HG03439 (cell line): Measurements from ENCODE around the gene BANP.
"Not testable (repeated sequence)": the region's sequence is repeated elsewhere in the genome, so short reads cannot be mapped to it uniquely, and the experiment has no call there.

Experiments
- ATAC-seq: cut with Tn5 transposase; IDR thresholded peaks from one replicate; pipeline ENCODE4 v1.9.1; 2021; ENCODE audit warnings: mild to moderate bottlenecking, moderate library complexity; ENCODE audit not compliant: unreplicated experiment

Gene BANP

DNA sequence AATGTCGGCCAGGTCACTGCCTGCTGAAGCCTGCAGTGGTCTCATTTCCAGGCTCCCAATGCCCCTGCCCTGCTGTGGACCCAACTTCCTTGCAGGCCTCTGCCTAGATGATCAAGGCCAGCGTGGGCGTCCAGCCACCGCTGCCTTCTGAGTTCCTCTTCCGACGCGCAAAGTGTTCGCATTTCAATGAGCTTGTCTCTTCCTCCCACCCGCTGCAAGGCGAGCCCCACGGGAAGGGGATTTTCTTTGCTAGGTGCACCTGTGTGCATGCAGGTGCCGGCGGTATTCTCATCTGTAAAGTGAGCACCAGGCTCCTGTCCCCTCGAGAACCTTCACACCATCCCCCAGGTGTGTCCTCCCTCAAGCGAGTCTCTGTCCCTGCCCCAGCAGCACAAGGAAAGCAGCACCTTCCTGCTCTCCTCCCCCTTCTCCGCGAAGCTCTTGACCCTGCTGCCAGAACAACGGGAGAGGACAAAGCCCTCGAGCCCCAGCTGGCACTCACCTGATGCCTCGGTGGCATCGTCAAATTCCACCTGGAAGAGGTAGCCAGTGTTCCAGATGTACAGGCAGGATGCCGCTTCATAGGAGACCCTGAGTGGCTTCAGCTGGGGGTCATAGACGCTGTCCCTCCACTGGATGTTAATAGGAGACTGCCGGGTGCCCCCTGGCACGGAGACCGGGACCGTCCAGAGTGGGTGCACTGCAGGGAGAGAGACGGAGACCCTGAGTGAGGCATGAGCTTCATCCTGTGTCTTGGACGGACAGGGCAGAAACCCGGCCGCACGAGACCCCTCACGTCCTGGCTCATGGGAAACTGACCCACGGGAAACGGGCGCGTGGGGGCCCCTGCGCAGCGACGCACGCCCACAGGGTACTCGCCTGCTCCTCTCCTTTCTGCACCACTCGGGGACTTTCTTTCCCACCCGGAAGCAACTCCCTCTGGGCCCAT, 24.7 kb upstream of the BANP start:
- ATAC-seq, result no peak

DNA sequence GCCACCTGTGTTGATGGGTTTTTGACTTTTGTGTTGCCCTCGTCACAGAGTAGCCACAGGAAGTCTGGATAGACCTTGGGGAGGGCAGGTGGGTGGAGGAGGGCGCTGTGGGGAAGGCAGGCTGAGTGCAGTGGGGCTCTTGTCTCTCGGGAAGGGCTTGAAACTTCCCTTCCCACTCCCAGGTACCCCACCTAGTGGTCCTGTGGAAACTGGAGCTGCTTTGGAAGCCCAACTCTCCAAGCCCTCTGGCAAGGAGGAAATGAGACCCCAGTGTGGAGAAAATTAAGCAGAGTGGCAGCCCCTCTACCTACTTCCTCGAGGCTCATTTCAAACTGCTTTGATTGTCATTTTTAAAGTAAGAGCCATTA, 24.1 kb upstream of the BANP start:
- ATAC-seq, result no peak

DNA sequence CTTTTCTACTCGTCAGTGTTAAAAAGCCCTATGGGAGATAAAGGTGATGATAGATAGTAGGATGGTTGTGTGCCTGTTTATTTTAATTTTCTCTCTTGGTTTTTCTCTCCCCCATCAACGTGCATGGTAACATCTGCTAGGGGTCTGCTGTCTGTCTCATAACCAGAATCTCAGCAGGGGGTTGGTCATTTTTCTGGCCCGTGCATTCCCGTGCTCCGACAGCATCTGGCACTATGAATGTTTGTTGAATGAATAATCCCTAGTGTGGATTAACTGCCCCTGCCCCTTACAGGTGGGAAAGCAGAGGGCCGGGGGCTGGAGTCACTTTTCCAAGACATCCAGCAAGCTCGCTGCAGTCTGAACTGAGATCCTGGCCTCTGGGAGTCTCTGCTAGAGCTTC, 21.2 kb upstream of the BANP start:
- ATAC-seq, result no peak

DNA sequence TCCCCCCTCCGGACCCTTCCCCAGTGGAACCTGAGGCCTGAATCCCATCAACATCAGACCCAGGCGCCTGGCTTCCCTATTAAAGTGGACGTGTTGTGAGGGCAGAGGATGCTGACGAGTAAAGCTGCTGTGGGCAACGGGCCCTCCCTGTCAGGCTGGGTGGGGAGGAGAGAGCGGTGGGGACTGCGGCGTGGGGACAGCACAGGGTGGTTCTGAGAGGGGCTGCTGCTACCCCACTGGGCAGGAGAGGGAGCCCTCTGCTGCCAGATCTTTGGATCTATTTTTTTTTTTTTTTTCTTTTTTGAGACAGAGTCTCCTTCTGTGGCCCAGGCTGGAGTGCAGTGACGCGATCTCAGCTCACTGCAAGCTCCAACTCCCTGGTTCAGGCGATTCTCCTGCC, 20.8 kb upstream of the BANP start:
- ATAC-seq, result no peak

DNA sequence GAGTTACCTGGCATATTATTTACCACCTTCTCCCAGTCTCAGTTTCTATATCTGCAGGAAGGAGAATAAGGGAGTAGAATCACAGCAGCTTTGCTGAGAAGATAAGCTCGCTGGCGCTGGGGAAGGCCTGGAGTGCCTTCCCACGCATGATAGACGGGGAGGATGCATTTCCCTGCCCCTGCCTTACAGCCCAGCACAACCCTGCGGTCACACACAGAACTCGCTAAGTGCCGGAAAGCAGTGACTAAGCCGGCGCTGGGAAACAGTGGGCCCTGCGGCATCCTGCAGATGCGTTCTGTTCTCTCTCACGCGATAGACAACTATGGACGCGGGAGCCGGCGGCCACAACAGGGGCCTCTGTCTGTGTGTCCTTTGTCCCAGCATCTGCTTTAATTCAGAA, 19.7 kb upstream of the BANP start:
- ATAC-seq, result no peak

DNA sequence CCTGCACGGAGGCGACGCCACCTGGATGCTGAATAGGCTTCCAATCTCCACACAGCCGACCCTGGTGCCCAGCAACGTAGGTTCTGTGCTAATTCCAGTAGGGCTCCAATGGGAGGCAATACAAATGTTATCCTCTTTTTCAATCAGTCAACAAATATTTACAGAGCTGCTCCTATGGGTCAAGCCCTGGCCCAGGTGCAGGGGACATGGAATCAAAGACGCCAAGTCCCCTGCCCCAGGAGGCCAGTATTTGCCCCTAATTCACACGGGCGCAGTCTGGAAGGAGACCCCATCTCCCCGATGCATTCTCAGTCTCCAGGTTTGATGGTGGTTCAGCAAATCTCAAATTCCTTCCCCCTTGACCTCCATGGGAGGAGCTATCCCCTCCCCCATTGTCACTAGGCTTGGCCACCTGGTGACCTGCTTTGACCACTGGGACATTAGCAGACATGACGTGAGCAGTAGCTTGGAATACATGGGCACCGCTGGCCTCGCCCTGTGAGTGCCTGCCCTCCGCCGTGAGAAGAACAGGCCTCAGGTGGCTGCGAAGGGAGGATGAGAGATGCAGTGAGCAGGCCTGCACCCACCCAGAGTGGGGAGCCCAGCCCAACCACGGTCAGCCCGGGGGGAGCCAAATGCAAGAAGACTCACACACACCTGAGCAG, 18.6 kb upstream of the BANP start:
- not testable (repeated sequence) for ATAC-seq

DNA sequence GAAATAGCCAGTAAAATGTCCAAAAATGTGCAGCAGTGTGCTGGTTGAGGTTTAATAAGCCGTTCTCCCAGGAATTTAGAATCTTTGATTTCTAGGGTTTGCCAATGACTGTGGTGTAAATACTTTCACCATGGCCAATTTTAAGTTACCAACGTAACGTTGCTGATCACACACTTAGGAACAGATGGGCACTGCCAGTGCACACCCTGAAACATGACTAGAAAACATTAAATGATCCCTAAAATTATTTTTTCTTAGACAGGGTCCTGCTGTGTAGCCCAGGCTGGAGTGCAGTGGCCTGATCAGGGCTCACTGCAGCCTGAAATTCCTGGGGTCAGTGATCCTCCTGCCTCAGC, 18.1 kb upstream of the BANP start:
- no peak for ATAC-seq

DNA sequence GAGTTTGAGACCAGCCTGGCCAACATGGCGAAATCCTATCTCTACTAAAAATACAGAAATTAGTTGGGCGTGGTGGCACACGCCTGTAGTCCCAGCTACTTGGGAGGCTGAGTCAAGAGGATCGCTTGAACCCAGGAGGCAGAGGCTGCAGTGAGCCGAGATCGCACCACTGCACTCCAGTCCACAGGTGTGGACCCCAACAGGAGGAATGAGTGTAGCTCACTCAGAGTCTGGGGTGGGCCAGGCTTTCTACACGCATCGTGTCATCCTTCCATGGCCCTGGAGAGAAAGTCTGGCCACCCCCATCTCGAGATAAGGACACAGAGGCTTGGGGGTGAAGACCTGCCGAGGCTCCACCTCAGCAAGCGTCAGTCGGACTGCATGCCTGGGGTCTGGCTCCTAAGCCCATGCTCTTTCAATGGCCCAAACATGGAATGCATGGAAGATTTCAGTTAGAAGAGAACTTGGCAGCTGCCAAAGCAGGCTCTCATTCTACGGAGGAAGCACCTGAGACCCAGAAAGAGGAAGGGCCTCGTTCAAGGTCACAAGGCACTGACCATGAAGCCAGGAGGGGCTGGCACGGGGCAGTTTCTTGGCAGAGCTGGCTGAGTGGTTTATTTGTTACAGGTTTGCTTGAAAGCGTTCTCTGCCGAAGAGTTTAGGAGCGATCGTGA, 16.3 kb upstream of the BANP start:
- ATAC-seq, result not testable (repeated sequence)

DNA sequence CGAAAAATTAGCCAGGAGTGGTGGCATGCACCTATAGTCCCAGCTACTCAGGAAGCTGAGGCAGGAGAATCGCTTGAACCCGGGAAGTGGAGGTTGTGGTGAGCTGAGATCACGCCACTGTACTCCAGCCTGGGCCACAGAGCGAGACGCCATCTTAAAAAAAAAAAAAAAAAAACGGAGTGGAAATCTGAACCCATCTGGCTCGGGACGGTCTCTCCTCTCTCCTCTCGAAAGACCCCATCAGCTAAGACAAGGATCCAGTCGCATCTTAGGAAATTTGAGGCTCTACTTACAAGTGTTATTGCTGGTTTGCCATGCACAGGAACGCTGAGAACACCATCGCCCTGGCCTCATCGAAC, 15.2 kb upstream of the BANP start:
- ATAC-seq, result not testable (repeated sequence)

DNA sequence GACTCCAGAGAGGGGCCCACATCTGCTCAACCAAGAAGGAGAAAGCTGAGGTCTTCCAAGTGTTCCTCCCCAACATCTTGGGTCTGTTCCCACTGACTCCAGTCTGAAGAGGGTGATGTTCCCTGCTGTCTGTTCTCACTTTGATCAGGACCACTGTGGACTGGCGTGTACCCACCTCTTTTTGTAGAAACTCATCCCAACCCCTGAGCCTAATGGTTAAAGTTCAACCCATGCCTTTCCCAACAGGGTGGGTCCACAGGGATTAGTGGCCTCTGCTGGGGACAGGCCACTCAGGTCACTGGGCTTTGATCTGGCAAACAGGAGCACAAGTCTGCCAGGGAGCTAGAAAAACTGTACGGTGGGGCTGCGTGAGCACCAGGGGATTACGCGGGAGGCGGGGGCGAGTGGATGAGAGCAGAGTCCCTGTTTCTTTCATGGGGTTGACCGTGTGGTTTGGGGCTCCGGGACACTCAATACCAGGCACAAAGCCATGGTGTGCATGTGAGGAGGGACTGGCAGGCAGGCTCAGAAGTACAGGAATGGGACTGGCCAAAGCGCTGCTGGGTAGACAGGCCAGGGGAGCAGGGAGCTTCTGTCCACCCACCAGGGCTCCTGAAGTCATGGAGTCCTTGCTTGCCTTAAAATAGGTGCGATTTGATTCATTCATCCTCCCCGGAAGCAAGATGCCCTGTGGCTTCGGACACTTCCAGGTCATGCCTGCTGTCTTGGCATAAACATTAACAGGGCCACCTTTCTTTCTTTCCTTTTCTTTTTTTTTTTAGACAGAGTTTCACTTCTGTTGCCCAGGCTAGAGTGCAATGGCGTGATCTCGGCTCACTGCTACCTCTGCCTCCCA, 14.6 kb upstream of the BANP start, which contains the start of gene CA5A:
Gene CA5A, minus strand, starts transcription at position 155 of the 856 bp plus-strand sequence. Its CDS starts 79 bp downstream, at position 76.
- ATAC-seq, result no peak

DNA sequence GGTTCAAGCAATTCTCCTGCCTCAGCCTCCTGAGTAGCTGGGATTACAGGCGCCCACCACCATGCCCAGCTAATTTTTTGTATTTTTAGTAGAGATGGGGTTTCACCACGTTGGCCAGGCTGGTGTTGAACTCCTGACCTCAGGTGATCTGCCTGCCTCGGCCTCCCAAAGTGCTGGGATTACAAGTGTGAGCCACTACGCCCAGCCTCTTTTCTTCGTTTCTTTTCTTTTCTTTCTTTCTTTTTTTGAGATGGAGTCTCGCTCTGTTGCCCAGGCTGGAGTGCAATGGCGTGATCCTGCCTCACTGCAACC, 14.0 kb upstream of the BANP start:
- ATAC-seq, result not testable (repeated sequence)

DNA sequence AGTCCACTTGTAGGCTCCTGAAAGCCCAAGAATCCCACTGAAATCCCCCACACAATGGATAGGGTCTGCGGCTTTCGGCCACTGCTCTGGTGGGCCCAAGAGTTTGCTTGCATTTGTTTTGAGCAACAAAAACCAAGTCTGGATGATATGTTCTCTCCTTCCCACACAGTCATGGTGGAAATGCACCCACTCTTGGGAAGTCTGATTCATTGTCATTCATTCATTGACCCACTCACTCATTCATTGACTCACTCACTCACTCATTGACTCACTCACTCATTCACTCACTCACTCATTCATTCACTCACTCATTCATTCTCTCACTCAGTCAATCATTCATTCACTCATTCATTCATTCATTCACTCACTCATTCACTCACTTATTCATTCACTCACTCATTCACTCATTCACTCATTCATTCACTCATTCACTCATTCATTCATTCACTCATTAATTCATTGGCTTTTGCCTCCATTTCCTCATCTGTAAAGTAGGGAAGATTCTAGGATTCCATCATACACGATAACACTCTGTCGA, 12.8 kb upstream of the BANP start:
- ATAC-seq, result no peak

DNA sequence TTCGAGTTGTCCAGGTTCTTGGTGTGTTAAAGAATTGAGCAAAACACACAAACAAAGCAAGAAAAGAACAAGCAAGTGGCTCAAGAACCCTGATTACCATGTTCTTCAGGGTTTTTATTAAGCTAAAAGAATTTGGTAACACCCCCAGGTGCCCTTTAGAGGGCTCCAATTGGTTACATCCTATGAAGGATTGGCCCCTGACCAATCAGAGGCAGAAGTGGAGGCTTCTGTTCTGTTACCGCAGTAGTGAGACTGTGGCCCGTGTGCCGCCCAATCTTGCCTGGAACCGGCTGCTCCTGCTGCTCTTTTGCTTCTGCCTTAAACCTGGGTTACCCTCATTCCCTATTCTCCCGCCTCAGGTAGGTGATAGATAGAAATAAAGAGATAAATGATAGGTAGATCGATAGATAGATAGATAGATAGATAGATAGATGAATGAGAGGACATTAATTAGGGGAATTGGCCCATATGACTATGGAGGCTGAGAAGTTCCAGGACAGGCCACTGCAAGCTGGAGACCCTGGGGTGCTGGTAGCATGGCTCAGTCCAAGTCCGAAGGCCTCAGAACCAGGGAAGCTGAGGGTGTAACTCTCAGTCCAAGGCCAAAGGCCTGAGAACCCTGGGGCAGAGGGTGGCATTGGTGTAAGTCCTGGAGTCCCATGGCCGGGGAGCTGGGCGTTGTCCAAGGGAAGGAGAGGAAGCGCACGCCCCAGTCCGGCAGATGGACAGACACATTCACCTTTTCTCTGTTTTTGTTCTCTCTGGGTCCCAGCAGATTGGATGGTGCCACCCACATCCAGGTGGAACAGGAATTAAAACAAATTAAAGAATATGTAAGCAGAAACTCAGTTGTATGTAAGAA, 11.4 kb upstream of the BANP start:
- ATAC-seq, result no peak

DNA sequence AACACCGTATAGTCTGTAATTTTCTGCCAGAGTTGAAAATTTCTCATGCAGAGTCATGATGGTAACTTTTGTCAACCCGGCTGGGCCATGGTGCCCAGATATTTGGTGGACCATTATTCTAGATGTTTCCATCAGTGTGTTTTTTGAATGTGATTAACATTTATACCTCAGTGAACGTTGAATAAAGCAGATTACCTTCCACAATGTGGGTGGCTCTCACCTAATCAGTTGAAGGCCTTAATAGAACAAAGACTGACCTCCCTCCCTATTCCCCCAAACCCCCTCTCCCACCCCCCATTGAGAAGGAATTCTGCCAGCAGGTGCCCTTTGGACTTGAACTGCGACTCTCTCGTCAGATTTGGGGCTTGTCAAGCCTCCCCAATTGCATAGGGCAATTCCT, 8.6 kb upstream of the BANP start:
- ATAC-seq, result no peak

DNA sequence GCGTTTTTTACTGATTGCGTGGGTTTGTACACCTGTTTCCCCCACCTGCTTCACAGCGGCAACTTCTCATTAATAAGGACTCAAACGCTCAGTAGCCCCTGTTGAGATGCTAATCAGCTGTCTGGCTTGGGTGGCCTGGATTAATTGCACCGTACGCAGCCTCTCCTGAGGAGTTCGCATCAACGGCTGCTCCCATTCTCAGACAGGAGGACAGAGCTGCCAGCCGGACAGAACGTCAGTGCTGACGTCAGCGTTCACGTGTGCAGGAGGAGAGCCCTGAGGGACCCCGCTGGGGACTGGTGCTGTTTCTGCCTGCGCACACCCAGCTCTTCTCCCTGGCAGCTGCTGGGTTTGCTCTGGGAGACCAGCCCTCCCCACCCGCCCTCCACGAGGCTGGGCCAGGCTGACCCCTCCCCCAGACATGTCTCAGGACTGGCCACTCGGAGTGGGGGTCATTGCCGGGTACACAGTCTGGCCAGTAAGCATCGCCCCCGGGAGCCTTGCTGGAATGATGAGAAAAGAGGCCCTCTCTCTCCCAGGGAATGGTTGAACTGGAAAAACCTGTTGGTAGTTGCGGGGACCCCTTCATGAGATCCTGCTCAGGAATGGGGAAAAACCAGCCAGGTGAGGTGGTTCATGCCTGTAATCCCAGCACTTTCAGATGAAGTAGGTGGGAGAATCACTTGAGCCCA, 5.7 kb upstream of the BANP start:
- ATAC-seq, result no peak

DNA sequence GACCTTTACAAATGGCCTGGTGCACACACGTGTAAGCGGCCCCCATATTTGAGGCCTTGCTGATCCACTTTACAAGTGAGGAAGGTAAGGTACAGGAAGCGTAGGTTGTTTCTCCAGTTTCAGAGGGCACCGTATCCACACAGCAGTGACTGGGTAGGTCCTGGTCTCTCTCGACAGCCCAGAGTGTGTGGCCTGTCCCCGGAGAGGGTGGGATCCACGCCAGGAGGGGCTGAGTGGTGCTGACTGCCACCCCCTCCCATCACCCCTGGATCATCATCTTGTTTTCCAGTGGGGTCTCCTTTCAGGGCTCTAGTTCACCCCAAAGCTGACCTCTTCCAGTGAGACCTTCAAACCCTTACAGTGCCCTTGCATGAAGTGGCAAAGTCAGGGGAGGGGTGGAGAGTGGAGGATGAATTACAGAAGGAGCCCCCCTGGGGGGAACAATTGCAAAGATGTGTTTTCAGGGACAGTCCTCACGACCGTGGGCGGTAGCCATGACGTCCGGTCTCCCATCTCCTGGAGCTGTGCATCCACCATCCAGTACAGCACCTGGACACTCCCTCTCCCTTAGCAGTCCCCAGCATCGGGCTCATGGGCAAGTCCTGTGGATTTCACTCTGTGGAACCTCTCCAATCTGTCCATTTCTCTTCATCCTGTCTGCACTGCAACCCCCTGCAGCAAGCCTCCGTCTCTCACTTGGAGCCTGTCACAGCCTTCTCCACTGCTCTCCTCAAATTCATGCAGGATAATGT, 4.5 kb upstream of the BANP start:
- no peak for ATAC-seq

DNA sequence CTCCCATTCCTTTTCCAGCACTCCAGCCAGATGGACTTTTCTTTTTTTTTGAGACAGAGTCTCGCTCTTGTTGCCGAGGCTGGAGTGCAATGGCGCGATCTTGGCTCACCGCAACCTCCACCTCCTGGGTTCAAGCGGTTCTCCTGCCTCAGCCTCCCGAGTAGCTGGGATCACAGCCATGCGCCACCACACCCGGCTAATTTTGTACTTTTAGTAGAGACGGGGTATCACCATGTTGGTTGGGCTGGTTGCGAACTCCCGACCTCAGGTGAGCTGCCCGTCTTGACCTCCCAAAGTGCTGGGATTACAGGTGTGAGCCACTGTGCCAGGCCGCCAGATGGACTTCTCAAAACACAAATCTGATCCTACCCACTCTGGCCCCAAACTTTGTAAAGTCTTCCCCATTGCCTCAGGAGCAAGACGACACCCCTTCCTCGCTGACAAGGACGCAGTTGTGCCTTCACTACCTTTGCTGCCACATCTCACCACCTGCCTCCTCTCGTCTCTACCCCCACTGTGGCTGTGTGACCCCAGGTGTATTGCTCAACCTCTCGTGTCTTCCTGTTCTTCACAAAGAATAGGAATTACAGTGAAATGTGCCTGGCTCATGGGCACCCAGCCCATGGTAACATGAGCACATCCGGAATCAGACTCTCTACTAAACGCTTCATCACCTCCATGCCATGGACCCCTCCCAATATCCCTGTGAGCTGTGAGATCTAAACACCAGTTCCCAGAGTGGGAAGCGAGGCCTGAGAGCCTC, 3.7 kb upstream of the BANP start:
- no peak for ATAC-seq

DNA sequence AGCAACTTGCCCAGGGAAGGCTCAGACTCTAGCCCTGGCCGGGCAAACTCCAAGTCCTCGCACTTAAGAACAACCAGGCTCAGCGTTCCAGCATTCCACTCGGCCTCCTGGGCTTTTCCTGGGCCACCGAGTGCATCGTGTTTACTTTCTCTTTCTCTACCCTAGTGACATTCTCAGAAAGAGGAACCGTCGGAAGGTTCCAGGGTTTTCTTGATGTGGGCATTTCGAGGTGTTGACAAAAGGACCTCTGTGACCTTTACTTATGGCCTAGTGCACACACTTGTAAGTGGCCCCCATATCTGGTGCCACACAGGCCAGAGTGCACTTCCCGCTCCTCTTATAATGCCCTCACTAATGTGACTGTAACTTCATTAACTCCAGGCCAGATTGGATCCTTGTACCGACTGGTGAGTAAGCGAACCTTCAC, 3.1 kb upstream of the BANP start:
- no peak for ATAC-seq
